B cell (primary cell): ENCODE results near the gene RACK1.

Experiments
- CTCF ChIP-seq: fragments of 200-600 bp; IDR thresholded peaks from one replicate; pipeline ENCODE4 v1.8.0; 2022; ENCODE audit warnings: antibody characterized with exemption, mild to moderate bottlenecking
- EZH2 ChIP-seq: IDR thresholded peaks from 2 replicates; pipeline ENCODE4 v1.6.1; 2012; ENCODE audit warnings: borderline replicate concordance, low read depth, mild to moderate bottlenecking, moderate library complexity, low read length; ENCODE audit not compliant: insufficient read depth, poor library complexity, severe bottlenecking

- no peak for TF ChIP-seq CTCF
- no peak for TF ChIP-seq EZH2
These were observed 24.9 kb downstream of the RACK1 start for GRCh38 chr5:181218795-181219124.
